K562 (cell line): ENCODE data around the gene THADA. TPM values are rescaled to one million over a fixed set of nuclear protein-coding genes. Genes with fewer than 3 reads are reported as not detected.

Source experiments
- CC2D1A ChIP-seq: fragments of 450-650 bp; IDR thresholded peaks from 2 replicates; pipeline ENCODE4 v1.6.1; 2017; ENCODE audit warnings: mild to moderate bottlenecking
- CREBBP ChIP-seq: IDR thresholded peaks from one replicate; pipeline ENCODE4 v1.6.1; 2012; ENCODE audit warnings: low read depth, mild to moderate bottlenecking, control low read depth, inconsistent platforms, low read length
- HINFP ChIP-seq: fragments of 450-650 bp; conservative IDR thresholded peaks from 2 replicates; pipeline ENCODE4 v1.6.1; 2016; ENCODE audit warnings: missing genetic modification characterization, low read depth, mild to moderate bottlenecking, control low read depth, missing compliant biosample characterization
- HNRNPL ChIP-seq: fragments of 200-400 bp; formaldehyde crosslinking; IDR thresholded peaks from 2 replicates; pipeline ENCODE4 v1.6.1; 2017; ENCODE audit warnings: low read depth, mild to moderate bottlenecking, low read length
- JUNB ChIP-seq: fragments of 450-650 bp; formaldehyde crosslinking; conservative IDR thresholded peaks from 2 replicates; pipeline ENCODE4 v1.4.0; 2020; ENCODE audit warnings: mild to moderate bottlenecking
- MCM2 ChIP-seq: fragments of 450-650 bp; IDR thresholded peaks from 2 replicates; pipeline ENCODE4 v1.6.1; 2017; ENCODE audit warnings: low read depth, mild to moderate bottlenecking
- MNT ChIP-seq, 2 experiments: fragments of 450-650 bp; conservative IDR thresholded peaks; 2 replicates each; pipeline ENCODE4 v1.6.1; 2017; ENCODE audit warnings: mild to moderate bottlenecking in 2 of 2, moderate library complexity in 2 of 2
- NCOA1 ChIP-seq: fragments of 450-650 bp; IDR thresholded peaks from 2 replicates; pipeline ENCODE4 v1.6.1; 2016; ENCODE audit warnings: low read depth
- PKNOX1 ChIP-seq: fragments of 450-650 bp; IDR thresholded peaks from 2 replicates; pipeline ENCODE4 v1.6.1; 2016
- RBBP5 ChIP-seq: fragments of 200-600 bp; sonication (generic); IDR thresholded peaks from 2 replicates; pipeline ENCODE4 v1.6.1; 2012; ENCODE audit warnings: borderline replicate concordance, mild to moderate bottlenecking, low read length, control low read depth, inconsistent platforms; ENCODE audit not compliant: insufficient read depth, poor library complexity, severe bottlenecking
- TSC22D4 ChIP-seq: fragments of 450-650 bp; IDR thresholded peaks from 2 replicates; pipeline ENCODE4 v1.6.1; 2016; ENCODE audit warnings: missing genetic modification characterization, missing biosample characterization, control low read depth
- USF1 ChIP-seq: sonication (generic); formaldehyde crosslinking; IDR thresholded peaks from 2 replicates; pipeline ENCODE4 v1.9.0; 2022; ENCODE audit warnings: mild to moderate bottlenecking, missing genetic modification reagents
- ZBTB33 ChIP-seq: sonication (generic); formaldehyde crosslinking; IDR thresholded peaks from 2 replicates; pipeline ENCODE4 v1.8.1; 2023; ENCODE audit warnings: mild to moderate bottlenecking, missing genetic modification reagents
- ZBTB49 ChIP-seq: sonication (generic); formaldehyde crosslinking; IDR thresholded peaks from 2 replicates; pipeline ENCODE4 v1.8.0; 2022; ENCODE audit warnings: missing genetic modification reagents, mild to moderate bottlenecking, borderline replicate concordance
- ZKSCAN8 ChIP-seq: fragments of 200-800 bp; sonication (Bioruptor generic); IDR thresholded peaks from 2 replicates; pipeline ENCODE4 v1.6.1; 2016; ENCODE audit warnings: missing genetic modification characterization, missing compliant biosample characterization
- ZNF324 ChIP-seq: fragments of 250-450 bp; sonication (Bioruptor Pico); IDR thresholded peaks from 2 replicates; pipeline ENCODE4 v1.4.0; 2020; ENCODE audit warnings: mild to moderate bottlenecking
- ZNF639 ChIP-seq, 2 experiments: fragments of 200-800 bp in 1 of 2; sonication (Bioruptor generic) in 1 of 2; sonication (generic) in 1 of 2; formaldehyde crosslinking in 1 of 2; IDR thresholded peaks in 1 of 2; conservative IDR thresholded peaks in 1 of 2; 2 replicates each; pipeline versions ENCODE4 v1.5.0 to v1.6.1; 2016 to 2020; ENCODE audit warnings: missing compliant biosample characterization in 1 of 2, missing genetic modification characterization in 1 of 2, missing genetic modification reagents in 1 of 2
- polyA plus RNA-seq, 8 experiments: library from polyadenylated mRNA; depleted of rRNA in 4 of 8; stranded (reverse) in 5 of 8; unstranded in 3 of 8; fragments of >200 nt; fragmentation: Nextera tagmentation in 2 of 8; fragmentation: Illumina TruSeq in 1 of 8; extraction: Ambion mirVana in 2 of 8; extraction: Trizol in 1 of 8; gene quantifications; 2 replicates each; pipeline versions ENCODE4 v1.2.1 to v1.2.3, GENCODE V29; 2011 to 2014; ENCODE audit warnings: inconsistent platforms in 1 of 8, missing spikeins in 1 of 8
- total RNA-seq, 7 experiments: library from RNA; depleted of rRNA in 6 of 7; stranded (reverse); fragments of >200 nt in 6 of 7; fragmentation: Illumina TruSeq in 2 of 7; extraction: Trizol in 2 of 7; gene quantifications; 2 replicates each; pipeline versions ENCODE4 v1.2.1 to v1.2.3, GENCODE V29; 2011 to 2021; ENCODE audit warnings: low replicate concordance in 1 of 7

Gene THADA
- total and polyA plus RNA-seq, 9 of the 15 experiments (the other 6 are each of a cell fraction or from before 2014, with no cell fraction given): 17.8 to 34.7 (median 31.9) TPM

GRCh38 chr2:43228321-43228751 lies 367.5 kb downstream of the THADA start (continued):
- TF ChIP-seq USF1 (CRISPR knock-in tag): no peak
- TF ChIP-seq ZBTB33 (CRISPR knock-in tag): no peak
- TF ChIP-seq CREBBP: no peak
- TF ChIP-seq JUNB (CRISPR knock-in tag): no peak
- TF ChIP-seq MNT (conservative IDR thresholded peaks at IDR 0.05): no peak
- TF ChIP-seq PKNOX1: no peak
- no peak for TF ChIP-seq ZNF639 (CRISPR knock-in tag; conservative IDR thresholded peaks at IDR 0.05 in 1 of 2, IDR thresholded peaks at IDR 0.05 in 1 of 2)
- no peak for TF ChIP-seq MCM2
- TF ChIP-seq HNRNPL: no peak
- no peak for TF ChIP-seq ZKSCAN8
- no peak for TF ChIP-seq ZNF324 (CRISPR knock-in tag)
- TF ChIP-seq HINFP (tag): no peak
- no peak for TF ChIP-seq CC2D1A
- no peak for TF ChIP-seq RBBP5
- no peak for TF ChIP-seq ZBTB49
- TF ChIP-seq NCOA1: peak; percentile 12; the same call in 1 of the 2 replicates
- no peak for TF ChIP-seq TSC22D4 (tag)
